Activated CD4-positive, alpha-beta T cell treated with anti-CD3 and anti-CD28 coated beads, Interleukin-2, amount 50 U/mL, for 1 hour (primary cell): Measurements from ENCODE around the gene MMP21.

ENCODE experiments used
- DNase-seq: peaks from one replicate; pipeline ENCODE4 v3.0.0-alpha.2; 2020

The MMP21 gene

GRCh38 chr10:125788156-125789034, 12.8 kb upstream of the MMP21 start:
- no peak for DNase-seq

GRCh38 chr10:125785791-125786190, 10.2 kb upstream of the MMP21 start:
- no peak for DNase-seq

GRCh38 chr10:125783957-125784356, 8.3 kb upstream of the MMP21 start:
- DNase-seq, result no peak

GRCh38 chr10:125783408-125783807, 7.8 kb upstream of the MMP21 start:
- no peak for DNase-seq

GRCh38 chr10:125782616-125783015, 7.0 kb upstream of the MMP21 start:
- DNase-seq, result no peak

GRCh38 chr10:125782054-125782453, 6.4 kb upstream of the MMP21 start:
- DNase-seq, result no peak

- DNase-seq, result no peak
Measured at GRCh38 chr10:125781374-125781773, 5.8 kb upstream of the MMP21 start.

- DNase-seq, result no peak
Measured at GRCh38 chr10:125779403-125780327, 4.0 kb upstream of the MMP21 start.

GRCh38 chr10:125778556-125778955, 2.9 kb upstream of the MMP21 start:
- DNase-seq, result no peak

GRCh38 chr10:125777806-125778205, 2.2 kb upstream of the MMP21 start:
- DNase-seq, result no peak

- DNase-seq, result no peak
Measured at GRCh38 chr10:125774581-125775191, 935 bp downstream of the MMP21 start.

- DNase-seq, result no peak
Measured at GRCh38 chr10:125773687-125774543, 1.7 kb downstream of the MMP21 start.

GRCh38 chr10:125772864-125773180, 2.8 kb downstream of the MMP21 start:
- DNase-seq, result no peak

GRCh38 chr10:125772112-125772863, 3.3 kb downstream of the MMP21 start:
- no peak for DNase-seq

GRCh38 chr10:125770844-125771243, 4.8 kb downstream of the MMP21 start:
- no peak for DNase-seq

GRCh38 chr10:125769175-125769574, 6.4 kb downstream of the MMP21 start:
- no peak for DNase-seq

GRCh38 chr10:125768219-125768855, 7.3 kb downstream of the MMP21 start:
- DNase-seq, result no peak

- no peak for DNase-seq
Measured at GRCh38 chr10:125766511-125766910, 9.1 kb downstream of the MMP21 start.

- DNase-seq, result no peak
Measured at GRCh38 chr10:125765835-125766234, 9.8 kb downstream of the MMP21 start.

GRCh38 chr10:125762692-125763648, 12.7 kb downstream of the MMP21 start:
- no peak for DNase-seq
